ENCODE data around the gene ETFA. TPM values are rescaled to one million over a fixed set of nuclear protein-coding genes. Genes with fewer than 3 reads are reported as not detected.

Gene ETFA
- total RNA-seq, 1 donor from 2014 or later, result 129 TPM

GRCh38 chr15:76208786-76209424 is 102.4 kb downstream of the ETFA start:
- no peak overlapping the region for H3K9ac ChIP-seq (ENCODE audit: low read depth in 1 of 3, low read length in 3 of 3)
- no peak overlapping the region for H3K27ac ChIP-seq (ENCODE audit: low read depth, low read length)
- no peak overlapping the region for H3K4me3 ChIP-seq (ENCODE audit: low read length in 3 of 3)
- H3K27me3 ChIP-seq (ENCODE audit: control insufficient read depth in 3 of 3, insufficient read depth in 3 of 3, low read length in 3 of 3), result no peaks in the 10 kb centered on the region
- peaks cover 28 to 43% (median 31%) of the 10 kb centered on the region in 3 donors for H3K36me3 ChIP-seq (ENCODE audit: control insufficient read depth in 3 of 3, insufficient read depth in 3 of 3, low read length in 3 of 3)
- H3K4me1 ChIP-seq (ENCODE audit: control insufficient read depth in 3 of 3, insufficient read depth in 3 of 3, low read length in 3 of 3), result peaks cover under 1 to 8% (median 6%) of the 10 kb centered on the region in 3 donors
- no peaks in the 10 kb centered on the region for H3K9me3 ChIP-seq (ENCODE audit: control insufficient read depth in 3 of 3, low read length in 3 of 3)

GRCh38 chr15:76208084-76208785 is 103.0 kb downstream of the ETFA start:
- Histone ChIP-seq H3K27ac (ENCODE audit: low read depth, low read length) (no peak overlapping the region), H3K36me3 (ENCODE audit: control insufficient read depth in 3 of 3, insufficient read depth in 3 of 3, low read length in 3 of 3) (peaks cover 25 to 40% (median 31%) of the 10 kb centered on the region in 3 donors), H3K9ac (ENCODE audit: low read depth in 1 of 3, low read length in 3 of 3) (no peak overlapping the region), H3K4me3 (ENCODE audit: low read length in 3 of 3) (no peak overlapping the region), H3K27me3 (ENCODE audit: control insufficient read depth in 3 of 3, insufficient read depth in 3 of 3, low read length in 3 of 3) (no peaks in the 10 kb centered on the region), H3K4me1 (ENCODE audit: control insufficient read depth in 3 of 3, insufficient read depth in 3 of 3, low read length in 3 of 3) (peaks cover 0 to 8% (median 6%) of the 10 kb centered on the region in 3 donors), H3K9me3 (ENCODE audit: control insufficient read depth in 3 of 3, low read length in 3 of 3) (no peaks in the 10 kb centered on the region)

- Histone ChIP-seq H3K4me3 (ENCODE audit: low read length in 3 of 3) (no peak overlapping the region), H3K9ac (ENCODE audit: low read depth in 1 of 3, low read length in 3 of 3) (no peak overlapping the region), H3K27ac (ENCODE audit: low read depth, low read length) (no peak overlapping the region), H3K9me3 (ENCODE audit: control insufficient read depth in 3 of 3, low read length in 3 of 3) (no peaks in the 10 kb centered on the region), H3K4me1 (ENCODE audit: control insufficient read depth in 3 of 3, insufficient read depth in 3 of 3, low read length in 3 of 3) (peaks cover 0 to 8% (median 6%) of the 10 kb centered on the region in 3 donors), H3K36me3 (ENCODE audit: control insufficient read depth in 3 of 3, insufficient read depth in 3 of 3, low read length in 3 of 3) (peaks cover 17 to 29% (median 26%) of the 10 kb centered on the region in 3 donors), H3K27me3 (ENCODE audit: control insufficient read depth in 3 of 3, insufficient read depth in 3 of 3, low read length in 3 of 3) (no peaks in the 10 kb centered on the region)
These were observed 104.8 kb downstream of the ETFA start for GRCh38 chr15:76206325-76206976.

GRCh38 chr15:76204916-76205460 is 106.3 kb downstream of the ETFA start:
- H3K4me1 ChIP-seq (ENCODE audit: control insufficient read depth in 3 of 3, insufficient read depth in 3 of 3, low read length in 3 of 3), result peaks cover 0 to 14% (median 12%) of the 10 kb centered on the region in 3 donors
- no peak overlapping the region for H3K4me3 ChIP-seq (ENCODE audit: low read length in 3 of 3)
- H3K27me3 ChIP-seq (ENCODE audit: control insufficient read depth in 3 of 3, insufficient read depth in 3 of 3, low read length in 3 of 3), result no peaks in the 10 kb centered on the region
- H3K27ac ChIP-seq (ENCODE audit: low read depth, low read length), result no peak overlapping the region
- H3K9ac ChIP-seq (ENCODE audit: low read depth in 1 of 3, low read length in 3 of 3), result no peak overlapping the region
- H3K9me3 ChIP-seq (ENCODE audit: control insufficient read depth in 3 of 3, low read length in 3 of 3), result no peaks in the 10 kb centered on the region
- H3K36me3 ChIP-seq (ENCODE audit: control insufficient read depth in 3 of 3, insufficient read depth in 3 of 3, low read length in 3 of 3), result peaks cover 11 to 18% (median 14%) of the 10 kb centered on the region in 3 donors

GRCh38 chr15:76204109-76204845 is 107.0 kb downstream of the ETFA start:
- H3K4me3 ChIP-seq (ENCODE audit: low read length in 3 of 3), result no peak overlapping the region
- H3K4me1 ChIP-seq (ENCODE audit: control insufficient read depth in 3 of 3, insufficient read depth in 3 of 3, low read length in 3 of 3), result peaks cover 3 to 21% (median 19%) of the 10 kb centered on the region in 3 donors
- no peak overlapping the region for H3K9ac ChIP-seq (ENCODE audit: low read depth in 1 of 3, low read length in 3 of 3)
- peaks cover 6 to 11% (median 10%) of the 10 kb centered on the region in 3 donors for H3K36me3 ChIP-seq (ENCODE audit: control insufficient read depth in 3 of 3, insufficient read depth in 3 of 3, low read length in 3 of 3)
- H3K27ac ChIP-seq (ENCODE audit: low read depth, low read length), result no peak overlapping the region
- no peaks in the 10 kb centered on the region for H3K27me3 ChIP-seq (ENCODE audit: control insufficient read depth in 3 of 3, insufficient read depth in 3 of 3, low read length in 3 of 3)
- H3K9me3 ChIP-seq (ENCODE audit: control insufficient read depth in 3 of 3, low read length in 3 of 3), result no peaks in the 10 kb centered on the region

DNA sequence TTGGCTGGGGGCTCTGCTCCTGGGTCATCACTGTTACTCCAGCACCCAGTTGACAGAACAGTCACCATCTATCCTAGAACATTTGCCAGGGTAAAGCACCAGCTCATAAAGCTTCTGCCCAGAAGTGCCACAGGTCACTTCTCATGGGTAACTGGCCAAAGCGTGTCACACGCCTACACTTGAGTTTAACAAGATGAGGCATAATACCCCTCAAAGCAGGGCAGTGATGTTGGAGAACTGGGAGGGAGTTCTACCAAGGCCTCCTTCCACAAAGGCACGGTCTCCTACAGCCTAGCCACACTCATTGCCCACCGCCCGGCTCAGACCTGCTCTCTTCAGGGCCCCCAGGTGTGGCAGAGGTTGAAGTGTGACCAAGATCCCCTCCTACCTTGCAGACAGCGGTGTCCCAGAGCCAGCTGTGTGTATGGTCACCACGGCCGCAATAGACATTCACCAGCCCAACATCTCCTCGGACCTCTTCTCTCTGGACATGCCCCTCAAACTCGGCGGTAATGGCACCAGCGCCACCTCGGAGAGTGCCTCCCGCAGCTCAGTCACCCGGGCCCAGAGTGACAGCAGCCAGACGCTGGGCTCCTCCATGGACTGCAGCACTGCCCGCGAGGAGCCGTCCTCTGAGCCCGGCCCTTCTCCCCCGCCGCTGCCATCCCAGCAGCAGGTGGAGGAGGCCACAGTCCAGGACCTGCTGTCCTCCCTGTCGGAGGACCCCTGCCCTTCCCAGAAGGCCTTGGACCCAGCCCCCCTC is 107.7 kb downstream of the ETFA start:
- Histone ChIP-seq H3K9me3 (ENCODE audit: control insufficient read depth in 3 of 3, low read length in 3 of 3) (no peaks in the 10 kb centered on the region), H3K36me3 (ENCODE audit: control insufficient read depth in 3 of 3, insufficient read depth in 3 of 3, low read length in 3 of 3) (peaks cover 6 to 11% (median 10%) of the 10 kb centered on the region in 3 donors), H3K9ac (ENCODE audit: low read depth in 1 of 3, low read length in 3 of 3) (no peak overlapping the region), H3K27ac (ENCODE audit: low read depth, low read length) (no peak overlapping the region), H3K4me3 (ENCODE audit: low read length in 3 of 3) (no peak overlapping the region), H3K4me1 (ENCODE audit: control insufficient read depth in 3 of 3, insufficient read depth in 3 of 3, low read length in 3 of 3) (peaks cover 9 to 28% (median 26%) of the 10 kb centered on the region in 3 donors), H3K27me3 (ENCODE audit: control insufficient read depth in 3 of 3, insufficient read depth in 3 of 3, low read length in 3 of 3) (no peaks in the 10 kb centered on the region)

DNA sequence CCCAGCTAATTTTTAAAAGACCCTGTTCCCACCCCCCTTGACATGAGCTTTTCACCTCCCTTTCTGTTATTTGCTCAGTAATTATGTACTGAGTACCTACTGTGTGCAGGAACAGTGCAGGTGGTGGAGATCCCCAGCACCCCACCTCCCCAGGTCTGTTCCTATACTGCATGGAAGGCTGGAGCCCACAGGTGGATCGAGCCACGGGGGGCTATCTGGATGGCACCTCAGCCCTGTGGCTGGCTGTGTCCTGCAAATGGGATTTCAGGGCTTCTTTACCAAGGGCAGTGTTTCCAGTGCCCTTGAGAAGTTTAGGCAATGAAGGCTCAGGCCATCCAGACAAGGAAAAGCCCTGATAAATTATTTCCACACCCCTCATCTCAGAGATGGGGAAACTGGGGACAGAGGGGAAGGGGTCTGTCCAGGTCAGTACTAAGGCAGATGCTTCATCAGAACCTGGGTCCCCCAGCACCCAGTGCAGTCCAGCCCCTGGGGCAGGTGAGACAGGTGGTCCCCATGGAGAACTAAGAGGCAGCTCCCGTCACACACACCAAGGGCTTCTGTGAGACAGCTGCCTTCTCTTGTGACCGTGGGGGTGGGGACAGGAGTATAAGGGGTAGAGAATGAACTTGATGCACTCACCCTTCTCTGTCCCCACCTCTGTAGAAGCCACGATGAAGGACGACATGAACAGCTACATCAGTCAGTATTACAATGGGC is 109.6 kb downstream of the ETFA start:
- H3K4me3 ChIP-seq (ENCODE audit: low read length in 3 of 3), result no peak overlapping the region
- peaks cover 6 to 11% (median 10%) of the 10 kb centered on the region in 3 donors for H3K36me3 ChIP-seq (ENCODE audit: control insufficient read depth in 3 of 3, insufficient read depth in 3 of 3, low read length in 3 of 3)
- no peak overlapping the region for H3K9ac ChIP-seq (ENCODE audit: low read depth in 1 of 3, low read length in 3 of 3)
- H3K4me1 ChIP-seq (ENCODE audit: control insufficient read depth in 3 of 3, insufficient read depth in 3 of 3, low read length in 3 of 3), result peaks cover 26 to 46% (median 45%) of the 10 kb centered on the region in 3 donors
- H3K27me3 ChIP-seq (ENCODE audit: control insufficient read depth in 3 of 3, insufficient read depth in 3 of 3, low read length in 3 of 3), result no peaks in the 10 kb centered on the region
- no peaks in the 10 kb centered on the region for H3K9me3 ChIP-seq (ENCODE audit: control insufficient read depth in 3 of 3, low read length in 3 of 3)
- no peak overlapping the region for H3K27ac ChIP-seq (ENCODE audit: low read depth, low read length)

GRCh38 chr15:76200641-76201105 is 110.6 kb downstream of the ETFA start:
- H3K36me3 ChIP-seq (ENCODE audit: control insufficient read depth in 3 of 3, insufficient read depth in 3 of 3, low read length in 3 of 3), result peaks cover 6 to 10% (median 9%) of the 10 kb centered on the region in 3 donors
- H3K9me3 ChIP-seq (ENCODE audit: control insufficient read depth in 3 of 3, low read length in 3 of 3), result no peaks in the 10 kb centered on the region
- H3K4me3 ChIP-seq (ENCODE audit: low read length in 3 of 3), result no peak overlapping the region
- no peaks in the 10 kb centered on the region for H3K27me3 ChIP-seq (ENCODE audit: control insufficient read depth in 3 of 3, insufficient read depth in 3 of 3, low read length in 3 of 3)
- peaks cover 36 to 50% (median 49%) of the 10 kb centered on the region in 3 donors for H3K4me1 ChIP-seq (ENCODE audit: control insufficient read depth in 3 of 3, insufficient read depth in 3 of 3, low read length in 3 of 3)
- H3K27ac ChIP-seq (ENCODE audit: low read depth, low read length), result no peak overlapping the region
- H3K9ac ChIP-seq (ENCODE audit: low read depth in 1 of 3, low read length in 3 of 3), result no peak overlapping the region
